WTC11 (cell line): ENCODE results near the gene PRDM12. TPM values are rescaled to one million over a fixed set of nuclear protein-coding genes. Genes with fewer than 3 reads are reported as not detected.

Source experiments
- CBFB ChIP-seq: sonication (generic); formaldehyde crosslinking; IDR thresholded peaks from 2 replicates; pipeline ENCODE4 v1.8.1; 2022; ENCODE audit warnings: mild to moderate bottlenecking, low read depth, missing genetic modification reagents
- ELF4 ChIP-seq: sonication (generic); formaldehyde crosslinking; IDR thresholded peaks from 2 replicates; pipeline ENCODE4 v1.8.1; 2022; ENCODE audit warnings: low read depth, mild to moderate bottlenecking, moderate library complexity, missing genetic modification reagents
- EMX1 ChIP-seq: fragments of 250-450 bp; sonication (Bioruptor Pico); IDR thresholded peaks from 2 replicates; pipeline ENCODE4 v1.8.0; 2021; ENCODE audit warnings: mild to moderate bottlenecking
- FOXK1 ChIP-seq: sonication (generic); formaldehyde crosslinking; IDR thresholded peaks from 2 replicates; pipeline ENCODE4 v1.8.0; 2022; ENCODE audit warnings: mild to moderate bottlenecking, moderate library complexity, missing genetic modification reagents
- GABPB1 ChIP-seq: sonication (generic); formaldehyde crosslinking; IDR thresholded peaks from 2 replicates; pipeline ENCODE4 v1.8.1; 2023; ENCODE audit warnings: mild to moderate bottlenecking, missing genetic modification reagents
- HMGA2 ChIP-seq: fragments of 250-450 bp; sonication (Bioruptor Pico); IDR thresholded peaks from 2 replicates; pipeline ENCODE4 v1.4.0; 2021; ENCODE audit warnings: mild to moderate bottlenecking, moderate library complexity
- IRF2 ChIP-seq: sonication (generic); formaldehyde crosslinking; IDR thresholded peaks from 2 replicates; pipeline ENCODE4 v1.8.0; 2022; ENCODE audit warnings: low read depth, missing genetic modification reagents, borderline replicate concordance
- KAT7 ChIP-seq: sonication (generic); formaldehyde crosslinking; IDR thresholded peaks from 2 replicates; pipeline ENCODE4 v1.8.1; 2023; ENCODE audit warnings: missing genetic modification reagents, mild to moderate bottlenecking, borderline replicate concordance
- NFYB ChIP-seq: sonication (generic); formaldehyde crosslinking; conservative IDR thresholded peaks from 2 replicates; pipeline ENCODE4 v1.8.0; 2022; ENCODE audit warnings: low read depth, missing genetic modification reagents
- NR1H2 ChIP-seq: sonication (generic); formaldehyde crosslinking; IDR thresholded peaks from 2 replicates; pipeline ENCODE4 v1.9.0; 2021; ENCODE audit warnings: mild to moderate bottlenecking, moderate library complexity, missing genetic modification reagents
- NR2C2 ChIP-seq: sonication (generic); formaldehyde crosslinking; IDR thresholded peaks from 2 replicates; pipeline ENCODE4 v1.8.0; 2022; ENCODE audit warnings: mild to moderate bottlenecking, missing genetic modification reagents
- OVOL2 ChIP-seq: fragments of 250-450 bp; sonication (Bioruptor Pico); IDR thresholded peaks from 2 replicates; pipeline ENCODE4 v1.9.0; 2021; ENCODE audit warnings: mild to moderate bottlenecking, borderline replicate concordance
- RORB ChIP-seq: fragments of 250-450 bp; sonication (Bioruptor Pico); IDR thresholded peaks from 2 replicates; pipeline ENCODE4 v1.9.0; 2021; ENCODE audit warnings: mild to moderate bottlenecking
- ZBTB21 ChIP-seq: sonication (generic); formaldehyde crosslinking; IDR thresholded peaks from 2 replicates; pipeline ENCODE4 v1.8.1; 2023; ENCODE audit warnings: mild to moderate bottlenecking, missing genetic modification reagents, borderline replicate concordance
- ZNF138 ChIP-seq: sonication (generic); formaldehyde crosslinking; conservative IDR thresholded peaks from 2 replicates; pipeline ENCODE4 v1.8.1; 2022; ENCODE audit warnings: mild to moderate bottlenecking, moderate library complexity, missing genetic modification reagents
- ZNF263 ChIP-seq: sonication (generic); formaldehyde crosslinking; IDR thresholded peaks from 2 replicates; pipeline ENCODE4 v1.8.1; 2022; ENCODE audit warnings: low read depth, mild to moderate bottlenecking, moderate library complexity, missing genetic modification reagents
- ZNF396 ChIP-seq: fragments of 250-450 bp; sonication (Bioruptor Pico); IDR thresholded peaks from 2 replicates; pipeline ENCODE4 v1.8.0; 2021; ENCODE audit warnings: mild to moderate bottlenecking, moderate library complexity, borderline replicate concordance
- ZNF423 ChIP-seq: fragments of 250-450 bp; sonication (Bioruptor Pico); IDR thresholded peaks from 2 replicates; pipeline ENCODE4 v2.1.2; 2022; ENCODE audit warnings: mild to moderate bottlenecking, moderate library complexity
- total RNA-seq: library from RNA; stranded (reverse); gene quantifications from 3 replicates; pipeline ENCODE4 v1.2.3, GENCODE V29; 2021
- TF ChIP-seq, protein P1 (sequence below): fragments of 250-450 bp; sonication (Bioruptor Pico); conservative IDR thresholded peaks from 2 replicates; pipeline ENCODE4 v1.9.0; 2021; ENCODE audit warnings: mild to moderate bottlenecking
- TF ChIP-seq, protein P2 (sequence below): sonication (generic); formaldehyde crosslinking; IDR thresholded peaks from 2 replicates; pipeline ENCODE4 v1.8.1; 2023; ENCODE audit warnings: mild to moderate bottlenecking, missing genetic modification reagents, moderate library complexity
- TF ChIP-seq, protein P3 (sequence below): sonication (generic); formaldehyde crosslinking; IDR thresholded peaks from 2 replicates; pipeline ENCODE4 v1.8.0; 2022; ENCODE audit warnings: mild to moderate bottlenecking, missing genetic modification reagents
- TF ChIP-seq, protein P4 (sequence below): sonication (generic); formaldehyde crosslinking; IDR thresholded peaks from 2 replicates; pipeline ENCODE4 v1.8.0; 2022; ENCODE audit warnings: mild to moderate bottlenecking, missing genetic modification reagents
- TF ChIP-seq, protein P5 (sequence below): sonication (generic); formaldehyde crosslinking; IDR thresholded peaks from 2 replicates; pipeline ENCODE4 v1.8.1; 2023; ENCODE audit warnings: mild to moderate bottlenecking, missing genetic modification reagents, moderate library complexity
- TF ChIP-seq, protein P6 (sequence below): sonication (generic); formaldehyde crosslinking; IDR thresholded peaks from 2 replicates; pipeline ENCODE4 v1.8.1; 2022; ENCODE audit warnings: mild to moderate bottlenecking, missing genetic modification reagents, moderate library complexity, borderline replicate concordance
- TF ChIP-seq, protein P7 (sequence below): sonication (generic); formaldehyde crosslinking; IDR thresholded peaks from 2 replicates; pipeline ENCODE4 v1.8.1; 2022; ENCODE audit warnings: mild to moderate bottlenecking, moderate library complexity, missing genetic modification reagents
- TF ChIP-seq, protein P8 (sequence below): sonication (generic); formaldehyde crosslinking; IDR thresholded peaks from 2 replicates; pipeline ENCODE4 v1.8.1; 2023; ENCODE audit warnings: mild to moderate bottlenecking, moderate library complexity, missing genetic modification reagents
- TF ChIP-seq, protein P9 (sequence below): sonication (generic); formaldehyde crosslinking; IDR thresholded peaks from 2 replicates; pipeline ENCODE4 v1.8.0; 2023; ENCODE audit warnings: missing genetic modification reagents
- TF ChIP-seq, protein P10 (sequence below): fragments of 250-450 bp; sonication (Bioruptor Pico); IDR thresholded peaks from 2 replicates; pipeline ENCODE4 v1.9.0; 2021; ENCODE audit warnings: mild to moderate bottlenecking

Gene PRDM12
- total RNA-seq, 1 experiment from 2014 or later: 0.09 TPM

DNA sequence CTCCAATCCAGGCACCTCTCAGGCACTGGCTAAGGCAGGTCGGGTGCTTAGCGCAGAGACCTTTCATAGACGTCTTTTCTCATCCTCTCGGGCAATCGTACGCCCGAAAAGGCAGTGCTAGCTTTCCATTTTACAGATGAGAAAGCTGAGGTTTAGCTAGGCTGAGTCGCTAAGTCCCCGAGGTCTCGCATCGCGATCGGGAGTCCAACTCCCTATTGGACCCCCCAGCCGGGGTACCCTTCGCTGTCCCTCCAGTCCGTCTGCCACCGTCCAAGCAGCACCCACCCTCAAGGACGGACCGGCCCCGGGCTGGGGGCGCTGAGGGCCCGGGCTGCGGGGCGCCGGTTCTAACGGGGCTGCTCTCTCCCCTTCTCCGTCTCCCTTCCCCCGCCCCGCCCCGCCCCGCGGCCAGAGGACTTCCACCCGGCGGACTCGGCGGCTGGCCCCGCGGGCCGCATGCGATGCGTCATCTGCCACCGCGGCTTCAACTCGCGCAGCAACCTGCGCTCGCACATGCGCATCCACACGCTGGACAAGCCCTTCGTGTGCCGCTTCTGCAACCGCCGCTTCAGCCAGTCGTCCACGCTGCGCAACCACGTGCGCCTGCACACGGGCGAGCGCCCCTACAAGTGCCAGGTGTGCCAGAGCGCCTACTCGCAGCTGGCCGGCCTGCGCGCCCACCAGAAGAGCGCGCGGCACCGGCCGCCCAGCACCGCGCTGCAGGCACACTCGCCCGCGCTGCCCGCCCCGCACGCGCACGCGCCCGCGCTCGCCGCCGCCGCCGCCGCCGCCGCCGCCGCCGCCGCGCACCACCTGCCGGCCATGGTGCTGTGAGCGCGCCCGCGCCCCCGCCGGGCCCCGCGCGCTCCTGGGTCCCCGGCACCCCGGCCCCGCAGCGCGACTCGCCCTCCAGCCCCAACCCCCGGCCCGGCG is 16.7 kb downstream of the PRDM12 start (continued):
- TF ChIP-seq, protein P1, sequence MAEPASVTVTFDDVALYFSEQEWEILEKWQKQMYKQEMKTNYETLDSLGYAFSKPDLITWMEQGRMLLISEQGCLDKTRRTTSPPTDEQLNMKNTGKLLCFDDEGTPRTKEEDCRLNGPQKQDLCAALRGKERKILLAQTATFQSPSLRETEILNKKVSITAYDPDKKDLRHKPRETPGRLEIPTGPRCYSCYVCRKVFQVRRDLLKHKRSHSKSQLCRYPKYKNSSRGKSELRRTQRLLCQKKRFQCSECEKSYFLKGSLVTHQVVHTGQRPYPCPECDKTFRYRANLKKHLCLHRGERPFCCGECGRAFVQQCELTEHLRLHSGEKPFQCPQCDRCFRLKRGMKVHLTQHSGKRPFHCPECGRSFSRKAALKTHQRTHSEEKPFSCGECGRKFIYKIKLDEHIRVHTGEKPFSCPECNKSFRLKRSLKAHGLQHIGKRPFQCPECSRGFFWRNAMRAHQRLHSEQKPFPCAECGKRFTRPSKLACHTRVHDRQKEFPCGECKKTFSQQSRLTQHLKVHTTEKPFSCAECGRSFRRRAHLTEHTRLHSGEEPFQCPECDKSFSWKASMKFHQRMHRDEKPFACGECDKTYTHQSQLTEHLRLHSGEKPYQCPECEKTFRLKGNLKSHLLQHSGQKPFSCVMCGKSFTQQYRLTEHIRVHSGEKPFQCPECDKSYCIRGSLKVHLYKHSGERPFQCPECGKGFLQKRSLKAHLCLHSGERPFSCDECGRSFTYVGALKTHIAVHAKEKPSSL: no peak
- TF ChIP-seq ELF4: no peak
- TF ChIP-seq ZBTB21: no peak
- TF ChIP-seq FOXK1 (CRISPR knock-in tag): peak; percentile 83
- TF ChIP-seq ZNF138 (CRISPR knock-in tag): no peak
- TF ChIP-seq NR1H2 (CRISPR knock-in tag): no peak
- TF ChIP-seq, protein P2, sequence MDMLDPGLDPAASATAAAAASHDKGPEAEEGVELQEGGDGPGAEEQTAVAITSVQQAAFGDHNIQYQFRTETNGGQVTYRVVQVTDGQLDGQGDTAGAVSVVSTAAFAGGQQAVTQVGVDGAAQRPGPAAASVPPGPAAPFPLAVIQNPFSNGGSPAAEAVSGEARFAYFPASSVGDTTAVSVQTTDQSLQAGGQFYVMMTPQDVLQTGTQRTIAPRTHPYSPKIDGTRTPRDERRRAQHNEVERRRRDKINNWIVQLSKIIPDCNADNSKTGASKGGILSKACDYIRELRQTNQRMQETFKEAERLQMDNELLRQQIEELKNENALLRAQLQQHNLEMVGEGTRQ (CRISPR knock-in tag): peak; percentile 28; the same call in 1 of the 2 replicates
- TF ChIP-seq GABPB1 (CRISPR knock-in tag): peak; percentile 65
- TF ChIP-seq ZNF423: no peak
- no peak for TF ChIP-seq KAT7 (CRISPR knock-in tag)
- no peak for TF ChIP-seq OVOL2 (CRISPR knock-in tag)
- TF ChIP-seq IRF2 (CRISPR knock-in tag): peak; percentile 70; the same call in 1 of the 2 replicates
- no peak for TF ChIP-seq ZNF396 (CRISPR knock-in tag)
- no peak for TF ChIP-seq EMX1 (CRISPR knock-in tag)
- TF ChIP-seq, protein P3, sequence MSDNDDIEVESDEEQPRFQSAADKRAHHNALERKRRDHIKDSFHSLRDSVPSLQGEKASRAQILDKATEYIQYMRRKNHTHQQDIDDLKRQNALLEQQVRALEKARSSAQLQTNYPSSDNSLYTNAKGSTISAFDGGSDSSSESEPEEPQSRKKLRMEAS: peak; percentile 87
- TF ChIP-seq NR2C2 (CRISPR knock-in tag): peak; percentile 48; the same call in 1 of the 2 replicates
- TF ChIP-seq, protein P4, sequence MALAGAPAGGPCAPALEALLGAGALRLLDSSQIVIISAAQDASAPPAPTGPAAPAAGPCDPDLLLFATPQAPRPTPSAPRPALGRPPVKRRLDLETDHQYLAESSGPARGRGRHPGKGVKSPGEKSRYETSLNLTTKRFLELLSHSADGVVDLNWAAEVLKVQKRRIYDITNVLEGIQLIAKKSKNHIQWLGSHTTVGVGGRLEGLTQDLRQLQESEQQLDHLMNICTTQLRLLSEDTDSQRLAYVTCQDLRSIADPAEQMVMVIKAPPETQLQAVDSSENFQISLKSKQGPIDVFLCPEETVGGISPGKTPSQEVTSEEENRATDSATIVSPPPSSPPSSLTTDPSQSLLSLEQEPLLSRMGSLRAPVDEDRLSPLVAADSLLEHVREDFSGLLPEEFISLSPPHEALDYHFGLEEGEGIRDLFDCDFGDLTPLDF (CRISPR knock-in tag): peak; percentile 81; the same call in 1 of the 2 replicates
- no peak for TF ChIP-seq CBFB
- 0 out of 2 replicates have a peak, but pooled peaks have one; percentile 31 for TF ChIP-seq NFYB (CRISPR knock-in tag)
- TF ChIP-seq, protein P5, sequence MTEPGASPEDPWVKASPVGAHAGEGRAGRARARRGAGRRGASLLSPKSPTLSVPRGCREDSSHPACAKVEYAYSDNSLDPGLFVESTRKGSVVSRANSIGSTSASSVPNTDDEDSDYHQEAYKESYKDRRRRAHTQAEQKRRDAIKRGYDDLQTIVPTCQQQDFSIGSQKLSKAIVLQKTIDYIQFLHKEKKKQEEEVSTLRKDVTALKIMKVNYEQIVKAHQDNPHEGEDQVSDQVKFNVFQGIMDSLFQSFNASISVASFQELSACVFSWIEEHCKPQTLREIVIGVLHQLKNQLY (CRISPR knock-in tag): no peak
- TF ChIP-seq, protein P6, sequence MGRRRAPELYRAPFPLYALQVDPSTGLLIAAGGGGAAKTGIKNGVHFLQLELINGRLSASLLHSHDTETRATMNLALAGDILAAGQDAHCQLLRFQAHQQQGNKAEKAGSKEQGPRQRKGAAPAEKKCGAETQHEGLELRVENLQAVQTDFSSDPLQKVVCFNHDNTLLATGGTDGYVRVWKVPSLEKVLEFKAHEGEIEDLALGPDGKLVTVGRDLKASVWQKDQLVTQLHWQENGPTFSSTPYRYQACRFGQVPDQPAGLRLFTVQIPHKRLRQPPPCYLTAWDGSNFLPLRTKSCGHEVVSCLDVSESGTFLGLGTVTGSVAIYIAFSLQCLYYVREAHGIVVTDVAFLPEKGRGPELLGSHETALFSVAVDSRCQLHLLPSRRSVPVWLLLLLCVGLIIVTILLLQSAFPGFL (CRISPR knock-in tag): no peak
- 0 out of 2 replicates have a peak, but pooled peaks have one; percentile 1 for TF ChIP-seq ZNF263 (CRISPR knock-in tag)
- TF ChIP-seq HMGA2 (CRISPR knock-in tag): no peak
- TF ChIP-seq, protein P7, sequence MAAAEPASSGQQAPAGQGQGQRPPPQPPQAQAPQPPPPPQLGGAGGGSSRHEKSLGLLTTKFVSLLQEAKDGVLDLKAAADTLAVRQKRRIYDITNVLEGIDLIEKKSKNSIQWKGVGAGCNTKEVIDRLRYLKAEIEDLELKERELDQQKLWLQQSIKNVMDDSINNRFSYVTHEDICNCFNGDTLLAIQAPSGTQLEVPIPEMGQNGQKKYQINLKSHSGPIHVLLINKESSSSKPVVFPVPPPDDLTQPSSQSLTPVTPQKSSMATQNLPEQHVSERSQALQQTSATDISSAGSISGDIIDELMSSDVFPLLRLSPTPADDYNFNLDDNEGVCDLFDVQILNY: 0 out of 2 replicates have a peak, but pooled peaks have one; percentile 30
- TF ChIP-seq, protein P8, sequence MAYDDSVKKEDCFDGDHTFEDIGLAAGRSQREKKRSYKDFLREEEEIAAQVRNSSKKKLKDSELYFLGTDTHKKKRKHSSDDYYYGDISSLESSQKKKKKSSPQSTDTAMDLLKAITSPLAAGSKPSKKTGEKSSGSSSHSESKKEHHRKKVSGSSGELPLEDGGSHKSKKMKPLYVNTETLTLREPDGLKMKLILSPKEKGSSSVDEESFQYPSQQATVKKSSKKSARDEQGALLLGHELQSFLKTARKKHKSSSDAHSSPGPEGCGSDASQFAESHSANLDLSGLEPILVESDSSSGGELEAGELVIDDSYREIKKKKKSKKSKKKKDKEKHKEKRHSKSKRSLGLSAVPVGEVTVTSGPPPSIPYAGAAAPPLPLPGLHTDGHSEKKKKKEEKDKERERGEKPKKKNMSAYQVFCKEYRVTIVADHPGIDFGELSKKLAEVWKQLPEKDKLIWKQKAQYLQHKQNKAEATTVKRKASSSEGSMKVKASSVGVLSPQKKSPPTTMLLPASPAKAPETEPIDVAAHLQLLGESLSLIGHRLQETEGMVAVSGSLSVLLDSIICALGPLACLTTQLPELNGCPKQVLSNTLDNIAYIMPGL: 0 out of 2 replicates have a peak, but pooled peaks have one; percentile 42
- TF ChIP-seq, protein P9, sequence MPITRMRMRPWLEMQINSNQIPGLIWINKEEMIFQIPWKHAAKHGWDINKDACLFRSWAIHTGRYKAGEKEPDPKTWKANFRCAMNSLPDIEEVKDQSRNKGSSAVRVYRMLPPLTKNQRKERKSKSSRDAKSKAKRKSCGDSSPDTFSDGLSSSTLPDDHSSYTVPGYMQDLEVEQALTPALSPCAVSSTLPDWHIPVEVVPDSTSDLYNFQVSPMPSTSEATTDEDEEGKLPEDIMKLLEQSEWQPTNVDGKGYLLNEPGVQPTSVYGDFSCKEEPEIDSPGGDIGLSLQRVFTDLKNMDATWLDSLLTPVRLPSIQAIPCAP (CRISPR knock-in tag): peak; percentile 86; the same call in 1 of the 2 replicates
- TF ChIP-seq RORB (CRISPR knock-in tag): no peak
- TF ChIP-seq, protein P10, sequence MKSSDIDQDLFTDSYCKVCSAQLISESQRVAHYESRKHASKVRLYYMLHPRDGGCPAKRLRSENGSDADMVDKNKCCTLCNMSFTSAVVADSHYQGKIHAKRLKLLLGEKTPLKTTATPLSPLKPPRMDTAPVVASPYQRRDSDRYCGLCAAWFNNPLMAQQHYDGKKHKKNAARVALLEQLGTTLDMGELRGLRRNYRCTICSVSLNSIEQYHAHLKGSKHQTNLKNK (CRISPR knock-in tag): no peak
